ENCODE data around the gene STK11.
A peak's percentile ranks its signal among the peaks of the same experiment; 100 is the strongest.

Gene STK11

GRCh38 chr19:1248786-1249297 is 43.3 kb downstream of the STK11 start:
- DNase-seq (ENCODE audit: extremely low read depth in 1 of 2, low read depth in 1 of 2), result peak; percentile 64 to 70

DNA sequence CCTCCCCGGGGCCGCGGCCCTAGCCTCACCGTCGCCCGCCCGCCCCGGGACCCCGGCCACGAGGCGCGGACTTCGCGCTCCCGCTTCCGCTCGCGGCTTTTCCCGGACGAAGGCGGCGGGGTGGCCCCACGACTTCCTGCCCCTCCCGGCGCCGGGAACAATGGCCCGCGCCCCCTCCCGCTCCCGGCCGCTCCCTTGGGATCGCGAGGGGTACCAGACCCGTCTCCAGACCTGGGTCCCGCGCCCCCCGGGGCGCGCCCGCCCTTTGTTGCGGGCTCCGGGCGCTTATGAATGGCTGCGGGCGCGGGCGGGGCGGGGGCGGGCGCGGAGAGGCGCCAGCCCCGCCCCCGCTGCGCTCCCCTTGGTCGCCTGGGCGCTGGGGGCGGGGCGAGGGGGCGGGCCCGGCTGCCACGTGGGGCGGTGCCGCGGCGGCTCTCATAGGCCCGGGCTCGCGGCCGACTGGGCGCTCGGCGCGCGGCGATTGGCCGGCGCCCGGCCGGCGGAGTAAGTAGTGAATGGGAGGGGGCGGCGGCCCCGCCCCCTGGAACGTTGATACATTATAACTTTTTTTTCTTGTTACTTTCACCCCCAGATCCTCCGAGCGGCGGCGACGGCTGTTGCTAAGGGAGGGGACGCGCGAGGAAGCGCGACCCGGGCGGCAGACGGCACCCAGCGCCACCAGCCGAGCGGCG is 43.9 kb downstream of the STK11 start:
- peak; percentile 78 to 93 for DNase-seq (ENCODE audit: extremely low read depth in 1 of 2, low read depth in 1 of 2)

DNA sequence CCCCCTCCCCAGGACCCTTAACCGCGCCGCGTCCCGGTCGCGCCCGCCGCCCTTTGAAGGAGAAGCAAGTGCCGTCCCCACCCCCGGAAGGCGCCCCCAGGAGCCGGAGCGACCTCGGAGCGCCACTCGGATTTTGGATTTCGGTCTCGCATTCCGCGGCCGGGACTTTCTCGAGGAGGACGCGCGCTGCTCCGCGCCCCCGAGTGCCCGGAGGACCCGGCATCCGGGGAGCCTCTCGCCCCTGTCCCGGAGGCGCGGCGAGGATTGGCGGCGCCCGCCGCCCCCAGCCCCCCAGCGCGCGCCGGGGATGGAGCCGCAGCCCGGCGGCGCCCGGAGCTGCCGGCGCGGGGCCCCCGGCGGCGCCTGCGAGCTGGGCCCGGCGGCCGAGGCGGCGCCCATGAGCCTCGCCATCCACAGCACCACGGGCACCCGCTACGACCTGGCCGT is 44.4 kb downstream of the STK11 start:
- DNase-seq (ENCODE audit: extremely low read depth in 1 of 2, low read depth in 1 of 2), result no peak

- no peak for DNase-seq (ENCODE audit: extremely low read depth in 1 of 2, low read depth in 1 of 2)
Observed at GRCh38 chr19:1250437-1251260, 45.1 kb downstream of the STK11 start.

GRCh38 chr19:1251330-1252220 is 46.0 kb downstream of the STK11 start:
- DNase-seq (ENCODE audit: extremely low read depth in 1 of 2, low read depth in 1 of 2), result peak in 1 of 2 donors; percentile 51

DNA sequence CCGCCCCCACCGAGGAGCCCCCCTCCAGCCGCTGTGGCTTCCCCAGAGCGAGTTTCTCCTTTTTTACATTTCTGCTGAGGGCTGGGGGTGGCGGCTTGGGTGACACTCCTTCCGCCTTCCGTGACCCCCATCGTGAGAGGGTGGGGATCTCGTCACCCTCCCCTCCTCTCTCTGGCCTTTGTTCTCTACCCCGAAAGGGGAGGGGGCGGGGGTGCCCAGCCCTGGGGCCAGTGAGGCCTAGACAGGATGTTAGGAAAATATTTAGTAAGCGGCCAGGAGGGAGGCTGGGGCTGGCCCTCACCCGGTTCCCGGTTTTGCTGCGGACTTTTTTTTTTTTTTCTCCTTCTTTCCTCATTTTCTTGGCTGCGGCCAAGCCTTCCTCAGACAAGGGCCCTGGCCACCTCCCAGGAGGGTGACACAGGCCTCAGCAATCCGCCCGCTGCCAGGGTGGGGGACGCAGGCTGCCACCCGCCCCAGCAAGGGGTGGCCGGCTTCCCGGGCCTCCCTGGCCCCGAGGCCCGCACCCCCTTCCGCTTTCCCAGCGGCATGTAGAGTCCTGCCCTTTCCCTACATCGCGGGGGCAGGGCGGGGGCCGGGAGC is 46.7 kb downstream of the STK11 start:
- peak in 1 of 2 donors; percentile 64 for DNase-seq (ENCODE audit: extremely low read depth in 1 of 2, low read depth in 1 of 2)

GRCh38 chr19:1252821-1253513 is 47.4 kb downstream of the STK11 start:
- DNase-seq (ENCODE audit: extremely low read depth in 1 of 2, low read depth in 1 of 2), result peak; percentile 69 to 83

DNA sequence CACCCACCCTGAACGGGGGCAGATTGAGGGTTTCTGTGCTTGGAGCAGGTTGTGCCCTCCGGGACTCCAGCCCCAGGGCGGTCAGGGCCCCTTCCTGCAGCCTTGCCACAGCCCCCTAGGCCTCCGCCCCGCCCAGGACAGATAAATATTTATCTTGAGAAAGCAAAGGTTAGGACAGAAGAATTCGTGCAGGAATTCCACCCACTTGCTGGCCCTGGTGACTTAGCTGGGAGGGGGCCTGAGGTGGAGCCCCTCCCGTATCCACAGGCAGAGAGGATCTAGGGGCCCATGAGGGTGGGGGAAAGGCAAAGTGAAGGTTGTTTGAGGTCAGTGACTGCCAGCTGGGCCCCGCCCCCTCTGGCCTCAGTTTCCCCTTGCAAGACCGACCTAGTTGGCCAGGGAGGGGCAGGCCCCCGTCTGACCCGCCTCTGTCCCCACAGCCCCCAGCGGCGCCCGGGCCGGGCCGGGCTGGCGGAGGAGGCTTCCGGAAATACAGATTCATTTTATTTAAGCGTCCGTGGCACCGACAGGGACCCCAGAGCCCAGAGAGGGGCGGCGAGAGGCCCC is 48.0 kb downstream of the STK11 start:
- no peak for DNase-seq (ENCODE audit: extremely low read depth in 1 of 2, low read depth in 1 of 2)

DNA sequence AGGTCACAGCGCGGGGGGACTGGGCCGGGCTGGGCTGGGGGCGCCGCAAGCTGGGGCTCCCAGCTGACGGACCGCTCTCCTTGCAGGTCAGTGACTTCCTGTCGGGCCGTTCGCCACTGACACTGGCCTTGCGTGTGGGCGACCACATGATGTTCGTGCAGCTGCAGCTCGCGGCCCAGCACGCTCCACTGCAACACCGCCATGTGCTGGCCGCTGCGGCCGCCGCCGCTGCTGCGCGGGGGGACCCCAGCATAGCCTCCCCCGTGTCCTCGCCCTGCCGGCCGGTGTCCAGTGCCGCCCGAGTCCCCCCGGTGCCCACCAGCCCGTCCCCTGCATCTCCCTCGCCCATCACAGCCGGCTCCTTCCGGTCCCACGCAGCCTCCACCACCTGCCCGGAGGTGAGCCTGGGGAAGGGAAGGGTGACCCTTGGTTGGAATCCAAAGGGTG is 48.5 kb downstream of the STK11 start:
- no peak for DNase-seq (ENCODE audit: extremely low read depth in 1 of 2, low read depth in 1 of 2)

DNA sequence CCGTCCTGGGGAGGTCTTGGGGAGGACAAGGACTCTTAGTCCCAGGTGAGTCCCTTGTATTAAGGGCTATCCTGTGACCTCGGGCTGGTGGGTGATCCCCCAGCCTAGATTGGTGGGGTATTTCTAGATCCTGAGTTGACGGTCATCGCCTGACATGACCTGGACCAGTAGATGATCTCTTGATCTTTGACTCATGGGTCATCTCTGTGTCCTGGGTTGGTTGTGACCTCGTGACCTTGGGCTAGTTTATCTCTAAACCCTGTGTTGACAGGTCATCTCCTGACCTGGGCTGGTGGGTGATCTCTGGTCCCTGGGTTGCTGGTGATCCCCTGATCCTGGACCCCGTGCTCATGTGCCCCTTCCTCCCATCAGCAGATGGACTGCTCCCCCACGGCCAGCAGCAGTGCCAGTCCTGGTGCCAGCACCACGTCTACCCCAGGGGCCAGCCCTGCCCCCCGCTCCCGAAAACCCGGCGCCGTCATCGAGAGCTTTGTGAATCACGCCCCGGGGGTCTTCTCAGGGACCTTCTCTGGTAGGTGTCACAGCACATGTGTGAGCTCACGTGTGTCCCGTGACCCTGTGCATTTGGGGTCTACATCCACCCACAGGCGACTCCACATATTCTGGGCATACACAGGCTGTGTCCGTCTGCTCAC is 49.1 kb downstream of the STK11 start:
- DNase-seq (ENCODE audit: extremely low read depth in 1 of 2, low read depth in 1 of 2), result no peak

GRCh38 chr19:1255186-1256161 is 49.9 kb downstream of the STK11 start:
- no peak for DNase-seq (ENCODE audit: extremely low read depth in 1 of 2, low read depth in 1 of 2)

DNA sequence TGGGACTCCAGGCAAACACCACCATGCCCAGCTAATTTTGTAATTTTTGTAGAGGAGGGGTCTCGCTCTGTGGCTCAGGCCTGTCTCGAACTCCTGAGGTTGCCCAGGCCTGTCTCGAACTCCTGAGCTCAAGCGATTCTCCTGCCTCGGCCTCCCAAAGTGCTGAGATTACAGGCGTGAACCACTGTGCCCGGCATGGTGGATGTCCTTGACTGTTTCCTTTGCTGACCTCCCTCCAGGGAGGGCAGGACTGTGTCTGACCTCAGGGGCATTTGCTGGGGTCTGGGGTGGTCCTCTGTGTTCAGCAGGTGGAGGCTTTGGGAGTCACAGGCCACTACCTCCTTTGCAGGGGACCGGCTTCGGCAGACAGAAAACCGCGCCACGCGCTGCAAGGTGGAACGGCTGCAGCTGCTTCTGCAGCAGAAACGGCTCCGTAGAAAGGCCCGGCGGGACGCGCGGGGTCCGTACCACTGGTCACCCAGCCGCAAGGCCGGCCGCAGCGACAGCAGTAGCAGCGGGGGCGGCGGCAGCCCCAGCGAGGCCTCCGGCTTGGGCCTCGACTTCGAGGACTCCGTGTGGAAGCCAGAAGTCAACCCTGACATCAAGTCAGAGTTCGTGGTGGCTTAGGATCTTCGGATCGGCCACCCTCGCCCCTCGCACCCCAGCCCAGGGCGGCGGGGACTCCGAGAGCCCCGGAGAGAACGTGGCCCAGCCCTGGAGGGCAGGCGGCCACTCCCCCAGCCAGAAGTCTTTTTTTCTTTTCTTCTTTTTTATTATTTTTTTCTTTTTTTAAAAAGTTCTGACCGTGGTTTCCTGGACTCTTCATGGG is 51.3 kb downstream of the STK11 start:
- no peak for DNase-seq (ENCODE audit: extremely low read depth in 1 of 2, low read depth in 1 of 2)

GRCh38 chr19:1257475-1258162 is 52.0 kb downstream of the STK11 start:
- no peak for DNase-seq (ENCODE audit: extremely low read depth in 1 of 2, low read depth in 1 of 2)

- DNase-seq (ENCODE audit: extremely low read depth in 1 of 2, low read depth in 1 of 2), result no peak
Observed at GRCh38 chr19:1258163-1258492, 52.5 kb downstream of the STK11 start.

DNA sequence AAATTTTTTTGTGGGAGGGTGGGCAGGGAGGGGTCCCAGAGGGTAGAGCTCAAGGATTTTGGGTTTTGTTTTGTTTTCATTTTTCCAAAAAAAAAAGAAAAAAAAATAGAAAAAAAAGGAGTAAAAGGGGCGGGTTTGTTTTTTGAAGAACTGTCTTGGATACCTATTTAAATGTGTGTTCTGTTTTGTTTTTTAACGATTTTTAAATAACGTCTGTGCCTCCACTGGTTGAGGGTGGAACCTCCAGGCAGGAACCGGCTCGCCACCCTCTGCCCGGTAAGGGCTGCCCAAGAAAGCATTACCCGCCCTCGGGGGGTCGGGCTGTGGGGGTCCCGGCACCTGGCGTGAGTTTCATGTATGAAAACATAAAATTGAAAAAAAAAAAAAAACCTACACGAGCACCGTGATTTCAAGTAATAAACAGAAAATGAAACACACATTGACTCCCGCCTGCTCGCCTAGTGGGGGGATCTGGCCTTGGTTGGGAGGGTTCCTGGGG is 53.2 kb downstream of the STK11 start:
- no peak for DNase-seq (ENCODE audit: extremely low read depth in 1 of 2, low read depth in 1 of 2)

GRCh38 chr19:1259206-1259875 is 53.8 kb downstream of the STK11 start:
- peak; percentile 66 to 71 for DNase-seq (ENCODE audit: extremely low read depth in 1 of 2, low read depth in 1 of 2)
